Motor neuron (in vitro differentiated cells): Measurements from ENCODE around the gene LRRC49. TPM values are rescaled to one million over a fixed set of nuclear protein-coding genes. Genes with fewer than 3 reads are reported as not detected.

ENCODE experiments used
- ATAC-seq, 8 experiments: fragments of 200-7000 bp; cut with Tn5 transposase; replicated peaks in 6 of 8; 2 replicates each; pipeline ENCODE4 v1.8.0; 2021; ENCODE audit warnings: mild to moderate bottlenecking in 8 of 8, moderate library complexity in 8 of 8
- H3K27ac ChIP-seq, 2 donors: fragments of 250-450 bp; sonication (Bioruptor Pico); 2 replicates each; pipeline ENCODE4 v1.9.0; 2021; ENCODE audit warnings: antibody characterized with exemption in 2 of 2, mild to moderate bottlenecking in 2 of 2, moderate library complexity in 1 of 2
- H3K4me1 ChIP-seq, 2 donors: fragments of 250-450 bp; sonication (Bioruptor Pico); replicated peaks in 1 of 2; 2 replicates each; pipeline ENCODE4 v1.6.1; 2021; ENCODE audit warnings: antibody characterized with exemption in 2 of 2, mild to moderate bottlenecking in 2 of 2, moderate library complexity in 1 of 2
- H3K4me3 ChIP-seq, 5 donors: fragments of 250-450 bp; sonication (Bioruptor Pico); 2 replicates each; pipeline ENCODE4 v1.9.0; 2021; ENCODE audit warnings: antibody characterized with exemption in 5 of 5, mild to moderate bottlenecking in 5 of 5, moderate library complexity in 4 of 5
- WGBS, 10 experiments: fragments of 450-650 bp; shearing (Covaris generic); methylation state at CpG; one replicate each; pipeline ENCODE4 v1.0.0; 2022; 5-methylcytosine and 5-hydroxymethylcytosine counted together
- in situ Hi-C, 9 experiments: fragments of 400-800 bp; cut with MboI; loops; one replicate each; pipeline ENCODE4 v1.15.0; 2021; ENCODE audit warnings: low sequenced_read_pairs in 9 of 9, low pct_unique_long_range_greater_than_20kb in 2 of 9; ENCODE audit not compliant: unreplicated experiment in 9 of 9
- total RNA-seq, 8 experiments: library from RNA; unstranded; fragments of 300-600 nt; gene quantifications; 2 replicates each; pipeline versions ENCODE4 v1.2.3 to v1.2.4, GENCODE V29; 2022

Gene LRRC49
- total RNA-seq, 8 experiments from 2014 or later: 4.2 to 65.1 (median 54.6) TPM

- Histone ChIP-seq H3K4me1 (no peaks in the 10 kb centered on the region), H3K4me3 (no peak overlapping the region), H3K27ac (no peak overlapping the region)
- ATAC-seq: no peak
- 20 to 100% (median 98%) methylated on average over 1 to 2 of the region's 2 CpGs; no CpG with 5 or more reads in 2 of the 10 experiments for WGBS, 10 experiments
- in situ Hi-C loops: no loop called here
These were observed 191.6 kb downstream of the LRRC49 start for GRCh38 chr15:71084264-71084663.

GRCh38 chr15:71085809-71086208 lies 193.2 kb downstream of the LRRC49 start:
- Histone ChIP-seq H3K27ac (no peak overlapping the region), H3K4me3 (no peak overlapping the region), H3K4me1 (no peaks in the 10 kb centered on the region)
- WGBS, 10 experiments: 14 to 100% (median 43%) methylated on average over 1 to 3 of the region's 3 CpGs; no CpG with 5 or more reads in 1 of the 10 experiments
- in situ Hi-C loops: no loop called here
- no peak for ATAC-seq

- Histone ChIP-seq H3K27ac (no peak overlapping the region), H3K4me1 (no peaks in the 10 kb centered on the region), H3K4me3 (no peak overlapping the region)
- no peak for ATAC-seq
- in situ Hi-C loops: no loop called here
These were observed 195.5 kb downstream of the LRRC49 start for GRCh38 chr15:71088155-71088554.

GRCh38 chr15:71088683-71089082 lies 196.1 kb downstream of the LRRC49 start:
- H3K27ac ChIP-seq: no peak overlapping the region
- H3K4me1 ChIP-seq: no peaks in the 10 kb centered on the region
- WGBS, 10 experiments: 40 to 100% (median 85%) methylated on average over 1 of the region's 1 CpG; no CpG with 5 or more reads in 3 of the 10 experiments
- in situ Hi-C loops: no loop called here
- H3K4me3 ChIP-seq: no peak overlapping the region
- ATAC-seq: no peak

GRCh38 chr15:71089801-71090200 lies 197.2 kb downstream of the LRRC49 start:
- in situ Hi-C loops: no loop called here
- Histone ChIP-seq H3K4me1 (no peaks in the 10 kb centered on the region), H3K27ac (no peak overlapping the region), H3K4me3 (no peak overlapping the region)
- no peak for ATAC-seq
- 0 to 100% (median 57%) methylated on average over 1 of the region's 1 CpG; no CpG with 5 or more reads in 4 of the 10 experiments for WGBS, 10 experiments

- no peak overlapping the region for H3K4me3 ChIP-seq
- no peak overlapping the region for H3K27ac ChIP-seq
- no peak for ATAC-seq
- H3K4me1 ChIP-seq: no peaks in the 10 kb centered on the region
- 40 to 100% (median 75%) methylated on average over 1 of the region's 1 CpG; no CpG with 5 or more reads in 6 of the 10 experiments for WGBS, 10 experiments
- in situ Hi-C loops: no loop called here
These were observed 199.0 kb downstream of the LRRC49 start for GRCh38 chr15:71091601-71092000.

- 50 to 94% (median 84%) methylated on average over 2 to 7 of the region's 7 CpGs; no CpG with 5 or more reads in 6 of the 10 experiments for WGBS, 10 experiments
- ATAC-seq: no peak
- in situ Hi-C loops: no loop called here
- Histone ChIP-seq H3K4me1 (no peaks in the 10 kb centered on the region), H3K4me3 (no peak overlapping the region), H3K27ac (no peak overlapping the region)
These were observed 199.5 kb downstream of the LRRC49 start for GRCh38 chr15:71092056-71092600.

- peak in 4 of 8 experiments; percentile 69 to 92 (median 89) for ATAC-seq
- 8 to 100% (median 88%) methylated on average over 2 to 10 of the region's 11 CpGs; no CpG with 5 or more reads in 1 of the 10 experiments for WGBS, 10 experiments
- Histone ChIP-seq H3K4me3 (no peak overlapping the region), H3K27ac (no peak overlapping the region), H3K4me1 (no peaks in the 10 kb centered on the region)
- in situ Hi-C loops: no loop called here
These were observed 200.7 kb downstream of the LRRC49 start for GRCh38 chr15:71093054-71094024.

- WGBS, 10 experiments: 23 to 100% (median 100%) methylated on average over 1 to 2 of the region's 2 CpGs; no CpG with 5 or more reads in 5 of the 10 experiments
- ATAC-seq: no peak
- Histone ChIP-seq H3K27ac (no peak overlapping the region), H3K4me1 (no peaks in the 10 kb centered on the region), H3K4me3 (no peak overlapping the region)
- in situ Hi-C loops: no loop called here
These were observed 201.5 kb downstream of the LRRC49 start for GRCh38 chr15:71094137-71094536.

- Histone ChIP-seq H3K27ac (no peak overlapping the region), H3K4me1 (no peaks in the 10 kb centered on the region), H3K4me3 (no peak overlapping the region)
- 40 to 93% (median 60%) methylated on average over 1 to 3 of the region's 3 CpGs; no CpG with 5 or more reads in 1 of the 10 experiments for WGBS, 10 experiments
- in situ Hi-C loops: no loop called here
- ATAC-seq: no peak
These were observed 204.1 kb downstream of the LRRC49 start for GRCh38 chr15:71096676-71097075.

- no peaks in the 10 kb centered on the region for H3K4me1 ChIP-seq
- no peak overlapping the region for H3K4me3 ChIP-seq
- in situ Hi-C loops: no loop called here
- H3K27ac ChIP-seq: no peak overlapping the region
- no peak for ATAC-seq
- WGBS, 10 experiments: 75 to 100% (median 94%) methylated on average over 1 to 3 of the region's 4 CpGs; no CpG with 5 or more reads in 2 of the 10 experiments
These were observed 205.3 kb downstream of the LRRC49 start for GRCh38 chr15:71097890-71098289.

GRCh38 chr15:71098920-71099319 lies 206.3 kb downstream of the LRRC49 start:
- no peak for ATAC-seq
- in situ Hi-C loops: no loop called here
- H3K27ac ChIP-seq: no peak overlapping the region
- no peaks in the 10 kb centered on the region for H3K4me1 ChIP-seq
- no peak overlapping the region for H3K4me3 ChIP-seq
- 0 to 100% (median 100%) methylated on average over 1 of the region's 1 CpG; no CpG with 5 or more reads in 5 of the 10 experiments for WGBS, 10 experiments
